Loucy (cell line): Measurements from ENCODE around the gene CD163.

Source experiments
- H2AFZ ChIP-seq: fragments of 200-600 bp; sonication (generic); 2 replicates; pipeline ENCODE4 v1.6.0; 2016; ENCODE audit warnings: antibody characterized with exemption, mild to moderate bottlenecking, low read length, moderate library complexity
- H3F3A ChIP-seq: fragments of 200-600 bp; 2 replicates; pipeline ENCODE4 v1.6.0; 2016; ENCODE audit warnings: antibody characterized with exemption, low read depth, mild to moderate bottlenecking
- H3K27me3 ChIP-seq: fragments of 200-600 bp; sonication (generic); 2 replicates; pipeline ENCODE4 v1.6.1; 2014; ENCODE audit warnings: low read length, mild to moderate bottlenecking; ENCODE audit not compliant: insufficient read depth, poor library complexity, severe bottlenecking
- H3K36me3 ChIP-seq: fragments of 200-600 bp; sonication (generic); 2 replicates; pipeline ENCODE4 v1.6.1; 2016; ENCODE audit warnings: low read length; ENCODE audit not compliant: insufficient read depth
- H3K4me1 ChIP-seq: fragments of 200-600 bp; sonication (generic); 2 replicates; pipeline ENCODE4 v1.5.1; 2014; ENCODE audit warnings: low read length, mild to moderate bottlenecking; ENCODE audit not compliant: insufficient read depth, poor library complexity, severe bottlenecking
- H3K4me2 ChIP-seq: fragments of 200-600 bp; sonication (generic); 2 replicates; pipeline ENCODE4 v1.6.0; 2014; ENCODE audit warnings: antibody characterized with exemption, low read length, low read depth, mild to moderate bottlenecking; ENCODE audit not compliant: poor library complexity, severe bottlenecking
- H3K4me3 ChIP-seq: fragments of 200-600 bp; sonication (generic); 2 replicates; pipeline ENCODE4 v1.5.1; 2014; ENCODE audit warnings: low read length, mild to moderate bottlenecking, mixed read lengths; ENCODE audit not compliant: poor library complexity, severe bottlenecking
- H3K79me2 ChIP-seq: fragments of 200-600 bp; sonication (generic); 2 replicates; pipeline ENCODE4 v1.6.1; 2014; ENCODE audit warnings: low read length; ENCODE audit not compliant: insufficient read depth
- H3K9ac ChIP-seq: fragments of 200-600 bp; sonication (generic); 2 replicates; pipeline ENCODE4 v1.6.0; 2014; ENCODE audit warnings: mild to moderate bottlenecking, low read depth, low read length, moderate library complexity; ENCODE audit not compliant: poor library complexity, severe bottlenecking
- H3K9me2 ChIP-seq: fragments of 200-600 bp; sonication (generic); replicated peaks from 2 replicates; pipeline ENCODE4 v1.6.1; 2016; ENCODE audit warnings: low read depth, low read length, mixed read lengths
- H3K9me3 ChIP-seq: fragments of 200-600 bp; sonication (generic); 2 replicates; pipeline ENCODE4 v1.6.1; 2014; ENCODE audit warnings: mild to moderate bottlenecking, antibody characterized with exemption, low read length, low read depth; ENCODE audit not compliant: insufficient read depth
- H4K20me1 ChIP-seq: fragments of 200-600 bp; sonication (generic); 2 replicates; pipeline ENCODE4 v1.6.0; 2014; ENCODE audit warnings: antibody characterized with exemption, low read length, mild to moderate bottlenecking; ENCODE audit not compliant: insufficient read depth, poor library complexity, severe bottlenecking
- CTCF ChIP-seq: fragments of 200-600 bp; sonication (generic); conservative IDR thresholded peaks from 2 replicates; pipeline ENCODE4 v1.5.1; 2014; ENCODE audit warnings: mild to moderate bottlenecking, antibody characterized with exemption, low read length
- EZH2phosphoT487 ChIP-seq: fragments of 200-600 bp; IDR thresholded peaks from 2 replicates; pipeline ENCODE4 v1.6.1; 2018; ENCODE audit warnings: antibody characterized with exemption, mild to moderate bottlenecking, moderate library complexity, borderline replicate concordance

CD163 gene

GRCh38 chr12:7483343-7483742 is 20.2 kb downstream of the CD163 start:
- Histone ChIP-seq H3K4me3 (no peak overlapping the region), H3K4me2 (no peak overlapping the region), H3K36me3 (no peaks in the 10 kb centered on the region), H3K9ac (no peak overlapping the region), H3K79me2 (no peaks in the 10 kb centered on the region), H2AFZ (no peak overlapping the region), H4K20me1 (no peaks in the 10 kb centered on the region), H3K9me3 (no peaks in the 10 kb centered on the region), H3K4me1 (no peaks in the 10 kb centered on the region), H3F3A (no peaks in the 10 kb centered on the region), H3K27me3 (no peaks in the 10 kb centered on the region), H3K9me2 (no peaks in the 10 kb centered on the region)
- TF ChIP-seq CTCF (no peak), EZH2phosphoT487 (no peak)

DNA sequence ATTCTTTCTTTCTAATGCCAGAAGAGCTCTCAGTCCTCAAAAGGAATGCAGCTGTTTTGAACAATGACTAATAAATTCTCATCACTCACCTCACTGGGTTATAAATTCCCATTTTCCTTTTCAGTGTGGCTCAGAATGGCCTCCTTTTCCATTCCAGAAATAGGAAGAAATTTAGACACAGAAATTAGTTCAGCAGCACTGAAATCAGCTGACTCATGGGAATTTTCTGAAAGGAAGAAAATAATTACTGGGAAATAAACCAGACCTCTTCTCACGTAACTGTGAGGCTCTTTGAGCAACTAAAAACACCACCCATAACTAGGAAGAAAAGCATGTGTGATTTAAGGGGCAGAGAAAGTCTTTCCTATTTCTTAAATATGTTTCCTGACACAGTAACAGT is 23.8 kb downstream of the CD163 start:
- Histone ChIP-seq H3K36me3 (no peaks in the 10 kb centered on the region), H3K79me2 (no peaks in the 10 kb centered on the region), H2AFZ (no peak overlapping the region)

DNA sequence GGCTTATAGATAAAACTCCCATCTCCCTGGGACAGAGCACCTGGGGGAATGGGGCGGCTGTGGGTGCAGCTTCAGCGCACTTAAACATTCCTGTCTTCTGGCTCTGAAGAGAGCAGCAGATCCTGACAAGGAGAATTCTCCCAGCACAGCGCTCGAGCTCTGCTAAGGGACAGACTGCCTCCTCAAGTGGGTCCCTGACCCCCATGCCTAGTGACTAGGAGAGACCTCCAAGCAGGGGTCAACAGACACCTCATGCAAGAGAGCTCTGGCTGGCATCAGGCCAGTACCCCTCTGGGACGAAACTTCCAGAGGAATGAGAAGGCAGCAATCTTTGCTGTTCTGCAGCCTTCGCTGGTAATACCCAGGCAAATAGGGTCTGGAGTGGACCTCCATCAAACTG is 31.5 kb downstream of the CD163 start:
- Histone ChIP-seq H3K36me3 (no peaks in the 10 kb centered on the region), H3K9ac (no peak overlapping the region), H3K4me1 (no peaks in the 10 kb centered on the region), H3K79me2 (no peaks in the 10 kb centered on the region), H2AFZ (no peak overlapping the region), H3K9me3 (no peaks in the 10 kb centered on the region), H3K4me2 (no peak overlapping the region), H3K27me3 (no peaks in the 10 kb centered on the region), H4K20me1 (no peaks in the 10 kb centered on the region), H3K9me2 (no peaks in the 10 kb centered on the region), H3K4me3 (no peak overlapping the region), H3F3A (no peaks in the 10 kb centered on the region)
- TF ChIP-seq EZH2phosphoT487, result no peak
- TF ChIP-seq CTCF, result no peak

More for the DNA sequence above, 23.8 kb downstream of the CD163 start:
- Histone ChIP-seq H3K4me1 (no peaks in the 10 kb centered on the region), H3K27me3 (no peaks in the 10 kb centered on the region), H4K20me1 (no peaks in the 10 kb centered on the region), H3K9ac (no peak overlapping the region), H3F3A (no peaks in the 10 kb centered on the region), H3K9me2 (no peaks in the 10 kb centered on the region), H3K4me3 (no peak overlapping the region), H3K9me3 (no peaks in the 10 kb centered on the region), H3K4me2 (no peak overlapping the region)
- TF ChIP-seq CTCF, result no peak
- no peak for TF ChIP-seq EZH2phosphoT487
